K562 (cell line): Measurements from ENCODE around the gene KCND3. TPM values are rescaled to one million over a fixed set of nuclear protein-coding genes. Genes with fewer than 3 reads are reported as not detected.
"Not testable (repeated sequence)": the region's sequence is repeated elsewhere in the genome, so short reads cannot be mapped to it uniquely, and the experiment has no call there.

ENCODE experiments used
- ATAC-seq: fragments of 200-7000 bp; cut with Tn5 transposase; 3 replicates; pipeline ENCODE4 v1.9.1; 2020; ENCODE audit warnings: moderate library complexity
- BruUV-seq: library from RNA; stranded (reverse); fragments of 400-500 nt; replicated peaks from 2 replicates; lab custom pipeline; 2021; lab: Mats Ljungman, UMichigan
- CTCF ChIA-PET: fragments of 300-600 bp; formaldehyde crosslinking; extraction: SDS; loops from one replicate; lab custom pipeline; 2021; ENCODE audit warnings: low intra/inter-chr PET ratio; lab: Yijun Ruan, JAX
- POLR2A ChIA-PET: fragments of 300-600, 350-650 bp; sonication (Branson Sonifier 250); formaldehyde crosslinking; extraction: SDS; loops from one replicate; lab custom pipeline; 2021; ENCODE audit warnings: antibody characterized with exemption, inconsistent platforms; lab: Yijun Ruan, JAX
- DNase-seq, 4 experiments: peaks; one replicate each; pipeline versions ENCODE4 v3.0.0 to v3.0.0-alpha.2; 2011 to 2018; ENCODE audit warnings: low spot score in 3 of 4, mixed read lengths in 3 of 4; ENCODE audit errors: extremely low read depth in 1 of 4
- FAIRE-seq: peaks from 2 replicates; lab custom pipeline; 2011; peaks lifted over from hg19 to GRCh38; lab: Jason Lieb, UNC
- H2AFZ ChIP-seq: 2 replicates; pipeline ENCODE4 v1.6.0; 2011; ENCODE audit warnings: low read depth, low read length, control low read depth, inconsistent platforms
- H3K27ac ChIP-seq: fragments of 200-600 bp; 3 replicates; pipeline ENCODE4 v1.8.0; 2011; ENCODE audit warnings: low read depth, mild to moderate bottlenecking, control low read depth, inconsistent platforms, low read length, moderate library complexity, mixed read lengths; ENCODE audit errors: extremely low read depth
- H3K27me3 ChIP-seq, 2 experiments: fragments of 300-600 bp in 1 of 2; 2 replicates in 1 of 2; 3 replicates in 1 of 2; pipeline versions ENCODE4 v1.6.0 to v1.8.0; 2011; ENCODE audit warnings: inconsistent platforms in 2 of 2, low read length in 2 of 2, mild to moderate bottlenecking in 1 of 2, mixed read lengths in 1 of 2, moderate library complexity in 1 of 2; ENCODE audit not compliant: control insufficient read depth in 2 of 2, insufficient read depth in 2 of 2
- H3K36me3 ChIP-seq: fragments of 300-600 bp; 3 replicates; pipeline ENCODE4 v1.8.0; 2011; ENCODE audit warnings: mild to moderate bottlenecking, low read length, inconsistent platforms; ENCODE audit not compliant: control insufficient read depth, insufficient read depth
- H3K4me1 ChIP-seq, 2 experiments: fragments of 200-600 bp in 1 of 2; replicated peaks in 1 of 2; 2 replicates in 1 of 2; 3 replicates in 1 of 2; pipeline versions ENCODE4 v1.5.1 to v1.8.0; 2011; ENCODE audit warnings: inconsistent platforms in 2 of 2, low read length in 2 of 2, mild to moderate bottlenecking in 1 of 2, mixed read lengths in 1 of 2, moderate library complexity in 1 of 2; ENCODE audit not compliant: control insufficient read depth in 2 of 2, insufficient read depth in 2 of 2
- H3K4me2 ChIP-seq: 2 replicates; pipeline ENCODE4 v1.6.1; 2011; ENCODE audit warnings: low read length, control low read depth, inconsistent platforms, mixed read lengths; ENCODE audit not compliant: insufficient read depth
- H3K4me3 ChIP-seq: fragments of 200-600 bp; sonication (generic), shearing (Covaris generic); 2 replicates; pipeline ENCODE4 v1.5.1; 2016; ENCODE audit warnings: control low read depth, inconsistent platforms
- H3K79me2 ChIP-seq: fragments of 200-600 bp; 3 replicates; pipeline ENCODE4 v1.8.0; 2011; ENCODE audit warnings: low read length, inconsistent platforms; ENCODE audit not compliant: control insufficient read depth, insufficient read depth
- H3K9ac ChIP-seq, 2 experiments: 2 replicates each; pipeline versions ENCODE4 v1.6.0 to v1.6.1; 2011; ENCODE audit warnings: low read depth in 2 of 2, low read length in 2 of 2, control low read depth in 1 of 2, inconsistent platforms in 1 of 2, mild to moderate bottlenecking in 1 of 2, mixed read lengths in 1 of 2; ENCODE audit not compliant: insufficient read depth in 1 of 2
- H3K9me1 ChIP-seq: one replicate; pipeline ENCODE4 v1.6.0; 2011; ENCODE audit warnings: inconsistent platforms, mild to moderate bottlenecking, low read length, moderate library complexity; ENCODE audit not compliant: control insufficient read depth, insufficient read depth
- H3K9me3 ChIP-seq: replicated peaks from 2 replicates; pipeline ENCODE4 v1.5.1; 2011; ENCODE audit warnings: low read depth, low read length, inconsistent platforms; ENCODE audit not compliant: control insufficient read depth, insufficient read depth
- H4K20me1 ChIP-seq: replicated peaks from 2 replicates; pipeline ENCODE4 v1.6.1; 2011; ENCODE audit warnings: low read length, inconsistent platforms, mixed read lengths; ENCODE audit not compliant: control insufficient read depth, insufficient read depth
- CREBBP ChIP-seq: IDR thresholded peaks from one replicate; pipeline ENCODE4 v1.6.1; 2012; ENCODE audit warnings: low read depth, mild to moderate bottlenecking, control low read depth, inconsistent platforms, low read length
- DACH1 ChIP-seq: fragments of 450-650 bp; IDR thresholded peaks from 2 replicates; pipeline ENCODE4 v1.6.1; 2018; ENCODE audit not compliant: partially characterized antibody
- GTF2A2 ChIP-seq: IDR thresholded peaks from 2 replicates; pipeline ENCODE4 v1.6.1; 2016; ENCODE audit warnings: mild to moderate bottlenecking, missing genetic modification characterization, missing compliant biosample characterization
- MAFF ChIP-seq: IDR thresholded peaks from 2 replicates; pipeline ENCODE4 v1.6.1; 2012; ENCODE audit warnings: low read length, improper control_type of control experiment
- MAFK ChIP-seq: IDR thresholded peaks from 2 replicates; pipeline ENCODE4 v1.6.1; 2011; ENCODE audit warnings: low read length, improper control_type of control experiment
- MEF2A ChIP-seq: IDR thresholded peaks from 2 replicates; pipeline ENCODE4 v1.6.1; 2011; ENCODE audit warnings: low read depth, mild to moderate bottlenecking, low read length, moderate library complexity; ENCODE audit not compliant: control insufficient read depth
- NCOA6 ChIP-seq: fragments of 450-650 bp; IDR thresholded peaks from 2 replicates; pipeline ENCODE4 v1.6.1; 2017; ENCODE audit warnings: mild to moderate bottlenecking
- NFIX ChIP-seq: fragments of 250-450 bp; sonication (Bioruptor Pico); IDR thresholded peaks from 2 replicates; pipeline ENCODE4 v1.4.0; 2020; ENCODE audit warnings: low read depth, mild to moderate bottlenecking, moderate library complexity
- NR3C1 ChIP-seq: sonication (generic); formaldehyde crosslinking; IDR thresholded peaks from 2 replicates; pipeline ENCODE4 v1.8.1; 2022; ENCODE audit warnings: missing genetic modification reagents
- RFX5 ChIP-seq: IDR thresholded peaks from 2 replicates; pipeline ENCODE4 v1.6.1; 2011; ENCODE audit warnings: low read depth, mild to moderate bottlenecking, improper control_type of control experiment, low read length
- TAL1 ChIP-seq: fragments of 450-650 bp; IDR thresholded peaks from 2 replicates; pipeline ENCODE4 v1.6.1; 2016; ENCODE audit warnings: mild to moderate bottlenecking
- TCF7 ChIP-seq: sonication (generic); IDR thresholded peaks from 2 replicates; pipeline ENCODE4 v1.6.1; 2016; ENCODE audit warnings: antibody characterized with exemption, borderline replicate concordance
- ZEB2 ChIP-seq: fragments of 450-650 bp; IDR thresholded peaks from 2 replicates; pipeline ENCODE4 v1.6.1; 2016
- ZNF316 ChIP-seq: fragments of 450-650 bp; IDR thresholded peaks from 2 replicates; pipeline ENCODE4 v1.6.1; 2016
- ZNF778 ChIP-seq: fragments of 450-650 bp; formaldehyde crosslinking; IDR thresholded peaks from 2 replicates; pipeline ENCODE4 v1.4.0; 2020; ENCODE audit warnings: mild to moderate bottlenecking, moderate library complexity
- WGBS: fragments of 100-300 bp; shearing (Covaris generic); methylation state at CpG from one replicate; pipeline ENCODE4 v1.1.6; 2016; ENCODE audit warnings: low coverage, mixed read lengths; ENCODE audit not compliant: insufficient coverage; ENCODE audit errors: missing lambda C conversion rate; 5-methylcytosine and 5-hydroxymethylcytosine counted together
- in situ Hi-C: fragments of 300-500 bp; cut with MboI; formaldehyde crosslinking; loops from 4 replicates; pipeline ENCODE4 v1.15.0; 2018; ENCODE audit warnings: inconsistent platforms, mixed read lengths
- intact Hi-C: fragments of 100-400 bp; cut with micrococcal nuclease; formaldehyde crosslinking; loops from 2 replicates; pipeline ENCODE4 v1.14.2; 2022
- polyA plus RNA-seq, 8 experiments: library from polyadenylated mRNA; depleted of rRNA in 4 of 8; stranded (reverse) in 5 of 8; unstranded in 3 of 8; fragments of >200 nt; fragmentation: Nextera tagmentation in 2 of 8; fragmentation: Illumina TruSeq in 1 of 8; extraction: Ambion mirVana in 2 of 8; extraction: Trizol in 1 of 8; gene quantifications; 2 replicates each; pipeline versions ENCODE4 v1.2.1 to v1.2.3, GENCODE V29; 2011 to 2014; ENCODE audit warnings: inconsistent platforms in 1 of 8, missing spikeins in 1 of 8
- total RNA-seq, 7 experiments: library from RNA; depleted of rRNA in 6 of 7; stranded (reverse); fragments of >200 nt in 6 of 7; fragmentation: Illumina TruSeq in 2 of 7; extraction: Trizol in 2 of 7; gene quantifications; 2 replicates each; pipeline versions ENCODE4 v1.2.1 to v1.2.3, GENCODE V29; 2011 to 2021; ENCODE audit warnings: low replicate concordance in 1 of 7
- TF ChIP-seq, protein P1 (sequence below): sonication (generic); formaldehyde crosslinking; IDR thresholded peaks from 2 replicates; pipeline ENCODE4 v1.8.0; 2022; ENCODE audit warnings: mild to moderate bottlenecking, missing genetic modification reagents

KCND3 gene
- total and polyA plus RNA-seq, 9 of the 15 experiments (the other 6 are each of a cell fraction or from before 2014, with no cell fraction given), result not detected

GRCh38 chr1:111801071-111801850 is 188.2 kb downstream of the KCND3 start (continued):
- TF ChIP-seq CREBBP, result no peak

- in situ Hi-C loops, result not testable (repeated sequence)
- peaks cover 37 to 65% of the 10 kb centered on the region in 2 experiments for H3K27me3 ChIP-seq
These were observed 189.7 kb downstream of the KCND3 start for GRCh38 chr1:111799722-111800121.

GRCh38 chr1:111798580-111798979 is 190.9 kb downstream of the KCND3 start:
- H3K4me1 ChIP-seq, result no peaks in the 10 kb centered on the region
- no peak overlapping the region for H3K4me2 ChIP-seq
- intact Hi-C loops (no loop called here), in situ Hi-C loops (no loop called here)
- no TSS peak for BruUV-seq
- no peak for DNase-seq
- H2AFZ ChIP-seq, result no peak overlapping the region
- no peak for FAIRE-seq
- 0% methylated on average over 2 of the region's 2 CpGs for WGBS
- ATAC-seq, result no peak
- H4K20me1 ChIP-seq, result no peaks in the 10 kb centered on the region; the same call in none of the 2 replicates
- H3K9ac ChIP-seq, result no peak overlapping the region
- ChIA-PET CTCF (no interaction called here), POLR2A (interaction anchor here (0.5 to 0.9 kb wide), 2 partner anchors 9 to 30 kb away, joined by 3 to 4 read pairs; no protein-coding TSS in a partner anchor)
- H3K9me1 ChIP-seq, result no peaks in the 10 kb centered on the region
- peaks cover 29 to 61% of the 10 kb centered on the region in 2 experiments for H3K27me3 ChIP-seq
- H3K36me3 ChIP-seq, result no peaks in the 10 kb centered on the region
- no peak overlapping the region for H3K27ac ChIP-seq
- H3K9me3 ChIP-seq, result no peaks in the 10 kb centered on the region
- H3K4me3 ChIP-seq, result no peak overlapping the region
- no peaks in the 10 kb centered on the region for H3K79me2 ChIP-seq
- TF ChIP-seq DACH1 (no peak), ZNF316 (peak; percentile 83), MAFK (peak; percentile 83), NCOA6 (no peak), TAL1 (no peak), ZEB2 (no peak), NR3C1 (CRISPR knock-in tag) (no peak), MEF2A (no peak), ZNF778 (CRISPR knock-in tag) (no peak), TCF7 (no peak), GTF2A2 (no peak), RFX5 (no peak), NFIX (CRISPR knock-in tag) (no peak), MAFF (peak; percentile 73)
- TF ChIP-seq, protein P1, sequence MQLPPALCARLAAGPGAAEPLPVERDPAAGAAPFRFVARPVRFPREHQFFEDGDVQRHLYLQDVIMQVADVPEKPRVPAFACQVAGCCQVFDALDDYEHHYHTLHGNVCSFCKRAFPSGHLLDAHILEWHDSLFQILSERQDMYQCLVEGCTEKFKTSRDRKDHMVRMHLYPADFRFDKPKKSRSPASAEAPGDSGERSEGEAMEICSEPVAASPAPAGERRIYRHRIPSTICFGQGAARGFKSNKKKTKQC (CRISPR knock-in tag), result no peak

More at GRCh38 chr1:111799722-111800121, 189.7 kb downstream of the KCND3 start:
- H3K9me1 ChIP-seq, H3K4me1 ChIP-seq, H4K20me1 ChIP-seq, H3K9me3 ChIP-seq, POLR2A ChIA-PET, ATAC-seq, H3K79me2 ChIP-seq, H3K4me3 ChIP-seq, H3K36me3 ChIP-seq, H2AFZ ChIP-seq, CTCF ChIA-PET, H3K9ac ChIP-seq, BruUV-seq, H3K27ac ChIP-seq, DNase-seq, FAIRE-seq, H3K4me2 ChIP-seq: not testable (repeated sequence)
- intact Hi-C loops, result loop anchor here (5.0 kb wide), 1 partner anchor 63 kb away; no protein-coding TSS in a partner anchor
- WGBS, result under 1% methylated on average over 13 of the region's 14 CpGs
